H1 (cell line): ENCODE results near the gene CLDN2. TPM values are rescaled to one million over a fixed set of nuclear protein-coding genes. Genes with fewer than 3 reads are reported as not detected.

Experiments
- CTCF ChIA-PET: fragments of 300-600 bp; sonication (Branson Sonifier 250); formaldehyde crosslinking; loops from one replicate; lab custom pipeline; 2021; ENCODE audit not compliant: partially characterized antibody; lab: Charles Lee
- POLR2A ChIA-PET: fragments of 300-600 bp; sonication (Branson Sonifier 250); formaldehyde crosslinking; loops from one replicate; lab custom pipeline; 2021; ENCODE audit warnings: inconsistent platforms; ENCODE audit not compliant: partially characterized antibody; lab: Charles Lee
- DNase-seq, 2 experiments: peaks; one replicate each; pipeline versions ENCODE4 v3.0.0 to v3.0.0-alpha.2; 2010 to 2022; ENCODE audit warnings: low spot score in 2 of 2, low read depth in 1 of 2, mixed read lengths in 1 of 2
- FAIRE-seq: peaks from 2 replicates; lab custom pipeline; 2011; peaks lifted over from hg19 to GRCh38; lab: Jason Lieb, UNC
- H2AFZ ChIP-seq: 2 replicates; pipeline ENCODE4 v1.8.1; 2012; ENCODE audit warnings: low read length, inconsistent platforms
- H2AK5ac ChIP-seq: 2 replicates; pipeline ENCODE4 v1.6.1; 2013; ENCODE audit warnings: low read depth, low read length
- H2BK120ac ChIP-seq: replicated peaks from 2 replicates; pipeline ENCODE3; 2013; ENCODE audit warnings: low read depth, low read length, inconsistent platforms
- H2BK12ac ChIP-seq: 2 replicates; pipeline ENCODE4 v1.6.1; 2013; ENCODE audit warnings: low read depth, low read length
- H2BK15ac ChIP-seq: 2 replicates; pipeline ENCODE4 v1.6.1; 2013; ENCODE audit warnings: low read length
- H2BK20ac ChIP-seq: 2 replicates; pipeline ENCODE4 v1.6.1; 2013; ENCODE audit warnings: low read length
- H2BK5ac ChIP-seq: 2 replicates; pipeline ENCODE4 v1.6.1; 2013; ENCODE audit warnings: low read depth, low read length
- H3K14ac ChIP-seq: 2 replicates; pipeline ENCODE4 v1.6.1; 2013; ENCODE audit warnings: inconsistent platforms; ENCODE audit not compliant: insufficient read length
- H3K18ac ChIP-seq: 2 replicates; pipeline ENCODE4 v1.6.1; 2013; ENCODE audit warnings: low read length; ENCODE audit errors: extremely low read depth
- H3K23ac ChIP-seq: 2 replicates; pipeline ENCODE4 v1.6.1; 2013; ENCODE audit warnings: inconsistent platforms; ENCODE audit not compliant: insufficient read length
- H3K23me2 ChIP-seq: 2 replicates; pipeline ENCODE4 v1.6.1; 2013; ENCODE audit warnings: low read depth, low read length
- H3K27ac ChIP-seq: 2 replicates; pipeline ENCODE4 v1.6.1; 2011; ENCODE audit warnings: low read depth, low read length, inconsistent platforms
- H3K27me3 ChIP-seq, 4 experiments: replicated peaks in 1 of 4; 1 replicate in 1 of 4; 2 replicates in 3 of 4; pipeline versions ENCODE4 v1.6.1 to v1.8.1; 2011 to 2013; ENCODE audit warnings: low read length in 3 of 4, mild to moderate bottlenecking in 3 of 4, inconsistent platforms in 2 of 4, mixed read lengths in 2 of 4, moderate library complexity in 1 of 4; ENCODE audit not compliant: control insufficient read depth in 3 of 4, insufficient read depth in 3 of 4; ENCODE audit errors: extremely low read depth in 1 of 4
- H3K36me3 ChIP-seq, 4 experiments: 2 replicates each; pipeline versions ENCODE4 v1.6.1 to v1.8.1; 2011 to 2013; ENCODE audit warnings: mild to moderate bottlenecking in 4 of 4, low read length in 3 of 4, moderate library complexity in 2 of 4, control low read depth in 1 of 4, inconsistent platforms in 1 of 4; ENCODE audit not compliant: insufficient read depth in 4 of 4, control insufficient read depth in 2 of 4
- H3K4ac ChIP-seq: replicated peaks from 2 replicates; pipeline ENCODE3; 2013; ENCODE audit warnings: low read length, low read depth, mixed read lengths, inconsistent platforms; ENCODE audit not compliant: insufficient read length
- H3K4me1 ChIP-seq, 4 experiments: replicated peaks in 1 of 4; 1 replicate in 1 of 4; 2 replicates in 3 of 4; pipeline versions ENCODE4 v1.6.1 to v1.8.1; 2011 to 2013; ENCODE audit warnings: low read length in 3 of 4, inconsistent platforms in 2 of 4, mixed read lengths in 1 of 4; ENCODE audit not compliant: insufficient read depth in 4 of 4, control insufficient read depth in 3 of 4
- H3K4me2 ChIP-seq, 2 experiments: 2 replicates each; pipeline versions ENCODE4 v1.6.1 to v1.8.1; 2011 to 2013; ENCODE audit warnings: low read depth in 2 of 2, low read length in 2 of 2, control low read depth in 1 of 2, inconsistent platforms in 1 of 2, mild to moderate bottlenecking in 1 of 2; ENCODE audit not compliant: insufficient read depth in 1 of 2
- H3K4me3 ChIP-seq, 4 experiments: fragments of 200-600, 300-600 bp in 1 of 4; sonication (generic), shearing (Covaris generic), sonication (Bioruptor Twin) in 1 of 4; 2 replicates each; pipeline versions ENCODE4 v1.5.1 to v1.8.1; 2011 to 2016; ENCODE audit warnings: low read length in 4 of 4, low read depth in 3 of 4, control low read depth in 2 of 4, inconsistent platforms in 2 of 4, mild to moderate bottlenecking in 2 of 4, mixed read lengths in 1 of 4, moderate library complexity in 1 of 4; ENCODE audit not compliant: insufficient read depth in 2 of 4; ENCODE audit errors: extremely low read depth in 1 of 4
- H3K56ac ChIP-seq: replicated peaks from 2 replicates; pipeline ENCODE3; 2013; ENCODE audit warnings: low read depth, mild to moderate bottlenecking, mixed read lengths, low read length, inconsistent platforms; ENCODE audit not compliant: insufficient read length
- H3K79me1 ChIP-seq: 2 replicates; pipeline ENCODE4 v1.6.1; 2013; ENCODE audit warnings: low read depth, low read length, control low read depth
- H3K79me2 ChIP-seq, 2 experiments: 2 replicates each; pipeline versions ENCODE4 v1.6.1 to v1.8.1; 2012 to 2013; ENCODE audit warnings: low read length in 2 of 2, mild to moderate bottlenecking in 2 of 2, inconsistent platforms in 1 of 2; ENCODE audit not compliant: insufficient read depth in 2 of 2, control insufficient read depth in 1 of 2
- H3K9ac ChIP-seq, 4 experiments: replicated peaks in 1 of 4; 1 replicate in 1 of 4; 2 replicates in 3 of 4; pipeline versions ENCODE4 v1.6.1 to v1.8.1; 2011 to 2013; ENCODE audit warnings: low read depth in 3 of 4, low read length in 3 of 4, control low read depth in 2 of 4, mild to moderate bottlenecking in 2 of 4, moderate library complexity in 2 of 4, inconsistent platforms in 1 of 4; ENCODE audit errors: extremely low read depth in 1 of 4
- H3K9me3 ChIP-seq, 2 experiments: 2 replicates each; pipeline versions ENCODE4 v1.6.1 to v1.8.1; 2012 to 2013; ENCODE audit warnings: mild to moderate bottlenecking in 2 of 2, moderate library complexity in 2 of 2, control low read depth in 1 of 2, inconsistent platforms in 1 of 2, low read depth in 1 of 2, low read length in 1 of 2, mixed read lengths in 1 of 2; ENCODE audit not compliant: insufficient read depth in 2 of 2
- H4K20me1 ChIP-seq, 2 experiments: replicated peaks in 1 of 2; 2 replicates each; pipeline versions ENCODE3 to v1.8.1; 2011 to 2013; ENCODE audit warnings: inconsistent platforms in 2 of 2, low read length in 2 of 2, mild to moderate bottlenecking in 1 of 2; ENCODE audit not compliant: insufficient read depth in 2 of 2, control insufficient read depth in 1 of 2
- H4K5ac ChIP-seq: 2 replicates; pipeline ENCODE4 v1.6.1; 2013; ENCODE audit warnings: low read length, low read depth, mixed read lengths, inconsistent platforms; ENCODE audit not compliant: insufficient read length
- H4K8ac ChIP-seq: 2 replicates; pipeline ENCODE4 v1.8.0; 2013; ENCODE audit warnings: mild to moderate bottlenecking, moderate library complexity, low read length, inconsistent platforms; ENCODE audit not compliant: insufficient read depth; ENCODE audit errors: extremely low read depth
- H4K91ac ChIP-seq: replicated peaks from 2 replicates; pipeline ENCODE3; 2013; ENCODE audit warnings: low read length, mixed read lengths, inconsistent platforms; ENCODE audit not compliant: insufficient read length
- CTCF ChIP-seq, 3 experiments: IDR thresholded peaks; 1 replicate in 2 of 3; 2 replicates in 1 of 3; pipeline versions ENCODE4 v1.5.1 to v1.6.1; 2011; ENCODE audit warnings: low read length in 3 of 3, mild to moderate bottlenecking in 3 of 3, inconsistent platforms in 2 of 3, low read depth in 1 of 3, moderate library complexity in 1 of 3; ENCODE audit not compliant: insufficient read depth in 1 of 3; ENCODE audit errors: control extremely low read depth in 1 of 3
- KDM5A ChIP-seq: fragments of 200-600 bp; IDR thresholded peaks from 2 replicates; pipeline ENCODE4 v1.7.1; 2012; ENCODE audit warnings: mild to moderate bottlenecking, low read length, inconsistent platforms, mixed read lengths
- RAD21 ChIP-seq, 2 experiments: IDR thresholded peaks in 1 of 2; conservative IDR thresholded peaks in 1 of 2; 2 replicates each; pipeline ENCODE4 v1.6.1; 2011; ENCODE audit warnings: low read depth in 2 of 2, low read length in 2 of 2, improper control_type of control experiment in 1 of 2, inconsistent platforms in 1 of 2, mild to moderate bottlenecking in 1 of 2, moderate library complexity in 1 of 2
- ZNF274 ChIP-seq: IDR thresholded peaks from 2 replicates; pipeline ENCODE4 v1.7.0; 2012; ENCODE audit warnings: low read length, borderline replicate concordance; ENCODE audit errors: extremely low read depth
- WGBS, 2 experiments: shearing (Covaris generic) in 1 of 2; methylation state at CpG; one replicate each; pipeline versions ENCODE4 v1.1.6 to v1.1.7; 2013 to 2015; ENCODE audit warnings: low lambda C conversion rate in 2 of 2, mixed read lengths in 2 of 2, inconsistent platforms in 1 of 2, low coverage in 1 of 2, missing lambda C conversion rate in 1 of 2; ENCODE audit not compliant: insufficient replicate concordance in 2 of 2, insufficient coverage in 1 of 2, insufficient read length in 1 of 2; ENCODE audit errors: extremely low coverage in 1 of 2, missing lambda C conversion rate in 1 of 2; 5-methylcytosine and 5-hydroxymethylcytosine counted together
- polyA plus RNA-seq, 7 experiments: library from polyadenylated mRNA; depleted of rRNA in 3 of 7; stranded (reverse) in 5 of 7; unstranded in 2 of 7; fragments of >200 nt in 5 of 7; fragments of 200-250 nt in 2 of 7; gene quantifications; 1 replicate in 5 of 7; 2 replicates in 1 of 7; 4 replicates in 1 of 7; pipeline versions ENCODE4 v1.2.1 to v1.2.3, GENCODE V29; 2011 to 2013; ENCODE audit warnings: missing spikeins in 2 of 7, mixed read lengths in 2 of 7
- total RNA-seq: library from RNA; stranded (reverse); fragmentation: NEBNext Ultra II Directional; extraction: Animal tissue kit (Norgen Biotek cat#: 25700); gene quantifications from 2 replicates; pipeline ENCODE4 v1.2.1, GENCODE V29; 2021

Gene CLDN2
- total and polyA plus RNA-seq, 2 of the 8 experiments (the other 6 are each of a cell fraction or from before 2014, with no cell fraction given): 0.02 TPM; not detected in 1

GRCh38 chrX:106959901-106960300 lies 39.7 kb downstream of the CLDN2 start:
- FAIRE-seq: no peak
- no peak overlapping the region for H2BK5ac ChIP-seq
- no peaks in the 10 kb centered on the region for H3K79me2 ChIP-seq
- no peak overlapping the region for H3K4ac ChIP-seq
- no peaks in the 10 kb centered on the region for H3K79me1 ChIP-seq
- H3K23me2 ChIP-seq: no peaks in the 10 kb centered on the region
- TF ChIP-seq RAD21 (IDR thresholded peaks at IDR 0.05 in 1 of 2, conservative IDR thresholded peaks at IDR 0.05 in 1 of 2; ENCODE audit: low read depth in 2 of 2, low read length in 2 of 2): peak; percentile 27 to 47
- peak in 2 of 3 experiments; percentile 25 to 43; a peak in 3 of 4 replicates for TF ChIP-seq CTCF (IDR thresholded peaks at IDR 0.05; ENCODE audit: control extremely low read depth in 1 of 3, insufficient read depth in 1 of 3, low read depth in 1 of 3, low read length in 3 of 3)
- no peak for TF ChIP-seq KDM5A
- TF ChIP-seq ZNF274: no peak
- TF ChIP-seq, all 59 proteins: peak for 2
- H2AK5ac ChIP-seq: no peak overlapping the region
- H4K5ac ChIP-seq: no peak overlapping the region
- POLR2A ChIA-PET: no interaction called here
- H3K56ac ChIP-seq: no peak overlapping the region
- H4K20me1 ChIP-seq: no peaks in the 10 kb centered on the region
- no peak overlapping the region for H2AFZ ChIP-seq
- H3K27me3 ChIP-seq: no peaks in the 10 kb centered on the region
- no peak overlapping the region for H3K18ac ChIP-seq
- H3K36me3 ChIP-seq: no peaks in the 10 kb centered on the region; a peak in 1 of 8 replicates
- no peak overlapping the region for H3K4me2 ChIP-seq
- no peak overlapping the region for H4K8ac ChIP-seq
- no peak overlapping the region for H2BK120ac ChIP-seq
- CTCF ChIA-PET: interaction anchor here (0.6 to 4.6 kb wide), 7 partner anchors 14 to 934 kb away, joined by 3 to 50 read pairs (median 3); partner anchors contain the start of gene RIPPLY1
- H2BK20ac ChIP-seq: no peak overlapping the region
- 80% methylated on average over 1 of the region's 2 CpGs; no CpG with 5 or more reads in 1 of the 2 experiments for whole genome bisulfite sequencing, 2 experiments
- no peak overlapping the region for H2BK15ac ChIP-seq
- no peak overlapping the region for H3K27ac ChIP-seq
- H3K9ac ChIP-seq: no peak overlapping the region
- no peak overlapping the region for H3K4me3 ChIP-seq
- no peak overlapping the region for H3K14ac ChIP-seq
- H3K23ac ChIP-seq: no peak overlapping the region
- H3K9me3 ChIP-seq: no peaks in the 10 kb centered on the region
- no peak overlapping the region for H4K91ac ChIP-seq
- H3K4me1 ChIP-seq: no peaks in the 10 kb centered on the region
- no peak for DNase-seq
- H2BK12ac ChIP-seq: no peak overlapping the region
